Activated naive CD4-positive, alpha-beta T cell treated with anti-CD3 and anti-CD28 coated beads, Interleukin-2, amount 50 U/mL, for 24 hours (primary cell): Measurements from ENCODE around the gene ATOH8.
"Not testable (repeated sequence)": the region's sequence is repeated elsewhere in the genome, so short reads cannot be mapped to it uniquely, and the experiment has no call there.

Experiments used
- H3K27ac Mint-ChIP-seq: one replicate; pipeline ENCODE4 v1.8.0; 2021; ENCODE audit warnings: mild to moderate bottlenecking, mixed read lengths
- H3K27me3 Mint-ChIP-seq: one replicate; pipeline ENCODE4 v1.8.0; 2021; ENCODE audit warnings: mixed read lengths
- H3K36me3 Mint-ChIP-seq: one replicate; pipeline ENCODE4 v1.8.0; 2021; ENCODE audit warnings: mixed read lengths
- H3K4me1 Mint-ChIP-seq: one replicate; pipeline ENCODE4 v1.8.0; 2021; ENCODE audit warnings: mixed read lengths
- H3K4me3 Mint-ChIP-seq: one replicate; pipeline ENCODE4 v1.8.0; 2021; ENCODE audit warnings: mild to moderate bottlenecking, mixed read lengths
- H3K9me3 Mint-ChIP-seq: one replicate; pipeline ENCODE4 v1.8.0; 2021; ENCODE audit warnings: mixed read lengths

ATOH8 gene

GRCh38 chr2:85714421-85714820, 39.4 kb upstream of the ATOH8 start:
- H3K27ac Mint-ChIP-seq = not testable (repeated sequence)

DNA sequence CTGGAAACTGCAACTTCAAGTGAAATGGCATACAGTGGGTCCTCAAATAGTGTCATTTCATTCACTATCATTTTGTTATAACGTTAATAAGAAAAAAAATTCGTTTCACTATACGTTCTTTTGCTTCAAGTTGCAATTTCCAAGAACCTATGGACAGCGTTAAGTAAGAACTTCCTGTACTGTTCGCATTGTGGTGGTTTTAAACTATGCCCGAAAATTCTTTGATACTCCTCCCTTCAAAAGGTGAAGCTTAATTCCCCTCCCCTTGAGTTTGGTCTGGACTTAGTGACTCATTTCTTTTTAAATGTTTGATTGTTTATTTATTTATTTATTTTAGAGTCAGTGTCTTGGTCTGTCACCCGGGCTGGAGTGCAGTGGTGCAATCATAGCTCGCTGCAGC, 39.0 kb upstream of the ATOH8 start:
- no peak overlapping the region for H3K4me3 Mint-ChIP-seq
- H3K27ac Mint-ChIP-seq = no peak overlapping the region
- peaks cover 5% of the 10 kb centered on the region for H3K4me1 Mint-ChIP-seq
- H3K9me3 Mint-ChIP-seq = no peaks in the 10 kb centered on the region
- H3K36me3 Mint-ChIP-seq = no peaks in the 10 kb centered on the region
- no peaks in the 10 kb centered on the region for H3K27me3 Mint-ChIP-seq

More at GRCh38 chr2:85714421-85714820, 39.4 kb upstream of the ATOH8 start:
- H3K36me3 Mint-ChIP-seq, H3K4me1 Mint-ChIP-seq, H3K9me3 Mint-ChIP-seq, H3K27me3 Mint-ChIP-seq, H3K4me3 Mint-ChIP-seq: not testable (repeated sequence)

GRCh38 chr2:85716346-85716914, 37.4 kb upstream of the ATOH8 start:
- no peak overlapping the region for H3K4me3 Mint-ChIP-seq
- no peaks in the 10 kb centered on the region for H3K36me3 Mint-ChIP-seq
- no peaks in the 10 kb centered on the region for H3K9me3 Mint-ChIP-seq
- peaks cover 5% of the 10 kb centered on the region for H3K4me1 Mint-ChIP-seq
- H3K27ac Mint-ChIP-seq = no peak overlapping the region
- H3K27me3 Mint-ChIP-seq = no peaks in the 10 kb centered on the region

- no peaks in the 10 kb centered on the region for H3K27me3 Mint-ChIP-seq
- no peak overlapping the region for H3K27ac Mint-ChIP-seq
- no peaks in the 10 kb centered on the region for H3K9me3 Mint-ChIP-seq
- no peaks in the 10 kb centered on the region for H3K36me3 Mint-ChIP-seq
- H3K4me3 Mint-ChIP-seq = no peak overlapping the region
- peaks cover 5% of the 10 kb centered on the region for H3K4me1 Mint-ChIP-seq
Measured at GRCh38 chr2:85717308-85718008, 36.3 kb upstream of the ATOH8 start.

- peaks cover 5% of the 10 kb centered on the region for H3K4me1 Mint-ChIP-seq
- H3K4me3 Mint-ChIP-seq = no peak overlapping the region
- H3K36me3 Mint-ChIP-seq = no peaks in the 10 kb centered on the region
- no peaks in the 10 kb centered on the region for H3K9me3 Mint-ChIP-seq
- no peaks in the 10 kb centered on the region for H3K27me3 Mint-ChIP-seq
- H3K27ac Mint-ChIP-seq = no peak overlapping the region
Measured at GRCh38 chr2:85718009-85718391, 35.8 kb upstream of the ATOH8 start.

DNA sequence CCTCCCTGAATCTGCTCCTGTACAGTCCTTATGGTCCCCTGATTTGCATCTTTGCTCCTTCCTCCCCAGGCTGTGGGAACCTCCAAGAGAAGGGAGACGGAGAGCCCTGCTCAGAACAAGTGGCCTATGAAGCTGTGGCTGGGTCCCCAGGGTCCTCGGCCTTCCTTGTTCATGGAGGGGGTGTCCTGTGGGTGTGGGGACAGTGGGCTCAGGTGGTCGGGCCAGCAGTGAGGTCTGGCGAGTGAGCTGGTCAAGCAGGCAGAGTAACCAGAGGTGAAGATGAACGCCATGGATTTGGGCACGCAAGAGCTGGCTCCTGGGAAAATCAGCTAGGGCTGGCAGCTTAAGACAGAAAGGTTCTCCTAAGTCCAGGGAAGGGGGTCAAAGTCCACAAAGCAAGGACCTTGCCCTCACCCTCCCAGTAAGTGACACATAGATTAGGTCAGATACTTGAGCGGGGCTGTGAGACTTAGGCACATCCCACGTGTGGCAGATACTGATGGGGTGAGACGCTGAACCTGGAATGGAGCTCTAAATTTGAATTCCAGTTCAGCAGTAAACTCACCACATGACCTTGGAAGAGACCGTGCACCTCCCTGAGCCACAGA, 34.8 kb upstream of the ATOH8 start:
- no peaks in the 10 kb centered on the region for H3K27me3 Mint-ChIP-seq
- H3K9me3 Mint-ChIP-seq = no peaks in the 10 kb centered on the region
- no peak overlapping the region for H3K4me3 Mint-ChIP-seq
- H3K36me3 Mint-ChIP-seq = no peaks in the 10 kb centered on the region
- H3K27ac Mint-ChIP-seq = no peak overlapping the region
- peaks cover 3% of the 10 kb centered on the region for H3K4me1 Mint-ChIP-seq

GRCh38 chr2:85719609-85720240, 34.1 kb upstream of the ATOH8 start:
- Mint-ChIP-seq H3K27me3 (no peaks in the 10 kb centered on the region), H3K4me3 (no peak overlapping the region), H3K9me3 (no peaks in the 10 kb centered on the region), H3K27ac (no peak overlapping the region), H3K4me1 (no peaks in the 10 kb centered on the region), H3K36me3 (no peaks in the 10 kb centered on the region)

DNA sequence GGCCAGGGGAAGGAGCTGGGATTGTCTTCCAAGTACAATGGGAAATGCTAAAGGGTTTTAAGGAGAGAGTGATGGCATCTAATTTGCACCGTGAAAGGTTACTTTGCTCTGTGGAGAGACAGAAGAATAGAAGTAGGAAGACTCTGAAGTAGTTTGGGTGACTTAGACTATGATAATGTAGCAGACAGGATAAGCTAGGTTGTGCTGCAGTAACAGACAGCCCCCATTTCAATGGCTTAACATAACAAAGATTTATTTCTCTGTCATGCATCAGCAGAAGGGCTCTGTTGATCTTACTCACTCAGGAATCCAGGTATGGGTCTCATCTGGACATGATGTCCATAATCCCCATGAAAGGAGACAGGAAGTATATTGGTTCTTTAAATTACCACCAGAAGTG, 33.3 kb upstream of the ATOH8 start:
- H3K9me3 Mint-ChIP-seq = no peaks in the 10 kb centered on the region
- no peaks in the 10 kb centered on the region for H3K27me3 Mint-ChIP-seq

DNA sequence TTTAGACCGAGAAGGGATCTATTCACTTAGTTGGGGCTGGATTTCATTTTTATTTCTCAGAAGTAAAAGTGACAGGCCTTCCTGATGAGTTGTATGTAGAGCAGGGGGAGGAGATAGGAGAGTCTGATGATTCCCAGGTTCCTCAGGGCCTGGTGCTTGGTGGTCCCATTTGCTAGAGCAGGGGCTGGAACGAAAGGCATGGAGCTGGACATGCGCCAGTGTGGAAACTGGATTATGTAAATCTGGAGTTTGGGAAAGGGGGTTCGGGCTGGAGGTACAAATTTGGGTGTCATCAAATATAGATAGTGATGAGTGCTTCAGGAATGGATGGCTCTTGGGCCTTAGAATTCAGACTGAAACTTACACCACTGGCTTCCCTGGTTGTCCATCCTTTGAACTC, 32.1 kb upstream of the ATOH8 start:
- H3K9me3 Mint-ChIP-seq = no peaks in the 10 kb centered on the region
- H3K4me1 Mint-ChIP-seq = no peaks in the 10 kb centered on the region
- no peak overlapping the region for H3K27ac Mint-ChIP-seq
- H3K4me3 Mint-ChIP-seq = no peak overlapping the region
- H3K27me3 Mint-ChIP-seq = no peaks in the 10 kb centered on the region
- H3K36me3 Mint-ChIP-seq = no peaks in the 10 kb centered on the region

More for the DNA sequence above, 33.3 kb upstream of the ATOH8 start:
- no peak overlapping the region for H3K4me3 Mint-ChIP-seq
- H3K4me1 Mint-ChIP-seq = no peaks in the 10 kb centered on the region
- H3K36me3 Mint-ChIP-seq = no peaks in the 10 kb centered on the region
- H3K27ac Mint-ChIP-seq = no peak overlapping the region

- H3K27ac Mint-ChIP-seq = no peak overlapping the region
- no peaks in the 10 kb centered on the region for H3K36me3 Mint-ChIP-seq
- no peaks in the 10 kb centered on the region for H3K4me1 Mint-ChIP-seq
- no peaks in the 10 kb centered on the region for H3K27me3 Mint-ChIP-seq
- no peak overlapping the region for H3K4me3 Mint-ChIP-seq
- no peaks in the 10 kb centered on the region for H3K9me3 Mint-ChIP-seq
Measured at GRCh38 chr2:85722519-85722918, 31.3 kb upstream of the ATOH8 start.

DNA sequence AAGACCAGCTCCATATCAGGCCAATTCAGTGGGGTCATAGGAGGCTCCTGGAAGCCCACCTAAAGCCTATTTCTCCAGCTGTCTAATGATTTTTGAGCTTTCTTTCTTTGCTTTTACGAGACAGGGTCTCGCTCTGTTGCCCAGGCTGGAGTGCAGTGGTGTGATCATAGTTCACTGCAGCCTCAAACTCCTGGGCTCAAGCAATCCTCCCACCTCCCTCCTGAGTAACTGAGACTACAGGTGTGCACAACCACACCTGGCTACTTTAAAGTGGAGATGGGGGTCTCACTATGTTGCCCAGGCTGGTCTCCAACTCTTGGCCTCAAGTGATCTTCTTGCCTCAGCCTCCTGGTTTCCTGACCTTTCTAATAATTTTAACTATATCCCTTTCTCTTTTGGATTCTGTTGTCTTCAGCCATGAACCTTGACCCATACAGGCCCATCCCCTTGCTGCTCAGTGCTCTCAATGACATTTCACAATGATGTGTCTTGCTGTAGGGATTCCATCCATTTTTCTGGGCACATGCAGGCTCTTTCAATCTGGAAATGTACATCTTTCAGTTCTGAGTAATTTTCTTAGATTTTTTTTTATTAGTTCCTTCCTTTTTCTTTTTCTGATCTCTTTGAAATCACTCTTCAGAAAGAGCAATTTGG, 30.0 kb upstream of the ATOH8 start:
- no peaks in the 10 kb centered on the region for H3K27me3 Mint-ChIP-seq
- no peaks in the 10 kb centered on the region for H3K4me1 Mint-ChIP-seq
- H3K9me3 Mint-ChIP-seq = no peaks in the 10 kb centered on the region
- H3K4me3 Mint-ChIP-seq = no peak overlapping the region
- no peak overlapping the region for H3K27ac Mint-ChIP-seq
- H3K36me3 Mint-ChIP-seq = no peaks in the 10 kb centered on the region

DNA sequence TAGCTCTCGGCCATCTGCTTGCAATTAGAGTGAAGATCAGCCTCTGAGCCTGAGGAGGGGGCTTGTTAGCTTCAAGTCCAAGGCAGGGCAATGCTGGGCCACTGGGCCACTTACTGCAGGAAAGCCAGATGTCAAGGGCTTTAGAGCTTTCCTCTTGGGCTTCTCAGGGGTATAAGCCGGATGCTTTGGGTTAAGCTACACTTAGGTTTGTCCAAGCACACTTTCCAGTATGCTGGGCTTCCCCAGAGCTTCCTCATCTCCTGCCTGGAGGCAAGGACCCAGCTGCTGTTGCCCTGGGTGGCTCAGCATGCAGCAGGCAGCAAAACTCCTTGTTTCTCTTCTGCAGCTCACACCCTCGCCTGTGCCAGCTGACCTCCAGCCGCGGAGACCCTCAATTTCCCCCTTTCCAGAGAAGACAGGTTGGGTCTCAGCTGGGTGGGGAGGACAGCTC, 29.0 kb upstream of the ATOH8 start:
- Mint-ChIP-seq H3K27ac (no peak overlapping the region), H3K4me1 (no peaks in the 10 kb centered on the region), H3K27me3 (no peaks in the 10 kb centered on the region), H3K36me3 (no peaks in the 10 kb centered on the region), H3K4me3 (no peak overlapping the region), H3K9me3 (no peaks in the 10 kb centered on the region)

- H3K27ac Mint-ChIP-seq = no peak overlapping the region
- H3K27me3 Mint-ChIP-seq = no peaks in the 10 kb centered on the region
- H3K9me3 Mint-ChIP-seq = no peaks in the 10 kb centered on the region
- H3K36me3 Mint-ChIP-seq = no peaks in the 10 kb centered on the region
- H3K4me1 Mint-ChIP-seq = no peaks in the 10 kb centered on the region
- no peak overlapping the region for H3K4me3 Mint-ChIP-seq
Measured at GRCh38 chr2:85725451-85725850, 28.3 kb upstream of the ATOH8 start.

- Mint-ChIP-seq H3K27ac (no peak overlapping the region), H3K36me3 (no peaks in the 10 kb centered on the region), H3K9me3 (no peaks in the 10 kb centered on the region), H3K4me1 (no peaks in the 10 kb centered on the region), H3K27me3 (no peaks in the 10 kb centered on the region), H3K4me3 (no peak overlapping the region)
Measured at GRCh38 chr2:85727798-85728197, 26.0 kb upstream of the ATOH8 start.

DNA sequence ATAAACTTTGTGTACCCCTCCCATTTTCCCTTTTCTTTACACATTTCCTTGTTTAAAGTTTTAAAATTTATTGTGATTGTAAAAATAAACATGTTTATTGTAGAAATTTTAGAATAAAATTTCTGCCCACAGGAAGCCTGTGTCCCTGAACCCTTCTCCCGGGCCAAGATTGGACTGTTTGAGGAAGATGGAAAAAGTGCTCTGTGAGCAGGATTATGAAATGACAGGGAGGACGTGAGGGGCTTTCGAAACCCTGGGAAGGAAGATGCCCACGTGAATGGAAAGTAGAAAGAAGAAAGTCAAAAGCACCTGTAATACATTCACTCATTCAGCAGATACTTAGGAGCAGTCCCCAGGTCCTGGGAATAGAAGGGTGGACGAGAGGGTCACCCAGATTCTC, 25.4 kb upstream of the ATOH8 start:
- Mint-ChIP-seq H3K36me3 (no peaks in the 10 kb centered on the region), H3K9me3 (no peaks in the 10 kb centered on the region), H3K27me3 (no peaks in the 10 kb centered on the region), H3K4me1 (no peaks in the 10 kb centered on the region), H3K27ac (no peak overlapping the region), H3K4me3 (no peak overlapping the region)
